GM23248 (cell line): ENCODE results near the gene FLAD1. TPM values are rescaled to one million over a fixed set of nuclear protein-coding genes. Genes with fewer than 3 reads are reported as not detected.

ENCODE experiments used
- DNase-seq: peaks from one replicate; pipeline ENCODE4 v3.0.0-alpha.2; 2015
- H2AFZ ChIP-seq: fragments of 200-600 bp; sonication (generic); 2 replicates; pipeline ENCODE4 v1.6.1; 2016; ENCODE audit warnings: antibody characterized with exemption
- H3F3A ChIP-seq: fragments of 200-600 bp; sonication (generic); 2 replicates; pipeline ENCODE4 v1.6.1; 2016; ENCODE audit warnings: mild to moderate bottlenecking, antibody characterized with exemption, mixed run types; ENCODE audit not compliant: insufficient read depth
- H3K27ac ChIP-seq: fragments of 200-600 bp; sonication (generic); 2 replicates; pipeline ENCODE4 v1.5.1; 2016; ENCODE audit warnings: mild to moderate bottlenecking
- H3K27me3 ChIP-seq: fragments of 200-600 bp; sonication (generic); replicated peaks from 2 replicates; pipeline ENCODE4 v1.6.1; 2016; ENCODE audit warnings: mild to moderate bottlenecking; ENCODE audit not compliant: insufficient read depth
- H3K36me3 ChIP-seq: fragments of 200-600 bp; sonication (generic); 2 replicates; pipeline ENCODE4 v1.6.1; 2016; ENCODE audit warnings: low read depth, mild to moderate bottlenecking
- H3K4me1 ChIP-seq: fragments of 200-600 bp; sonication (generic); 2 replicates; pipeline ENCODE4 v1.6.1; 2016; ENCODE audit warnings: mild to moderate bottlenecking; ENCODE audit not compliant: insufficient read depth
- H3K4me2 ChIP-seq: fragments of 200-600 bp; sonication (generic); one replicate; pipeline ENCODE4 v1.6.1; 2016; ENCODE audit warnings: mild to moderate bottlenecking; ENCODE audit not compliant: unreplicated experiment
- H3K4me3 ChIP-seq: fragments of 200-600 bp; sonication (generic); 2 replicates; pipeline ENCODE4 v1.5.1; 2016; ENCODE audit warnings: mild to moderate bottlenecking
- H3K79me2 ChIP-seq: fragments of 200-600 bp; sonication (generic); 2 replicates; pipeline ENCODE4 v1.6.1; 2016; ENCODE audit warnings: mild to moderate bottlenecking; ENCODE audit not compliant: insufficient read depth
- H3K9ac ChIP-seq: fragments of 200-600 bp; sonication (generic); 2 replicates; pipeline ENCODE4 v1.6.1; 2016; ENCODE audit warnings: mild to moderate bottlenecking
- H3K9me2 ChIP-seq: fragments of 200-600 bp; sonication (generic); 2 replicates; pipeline ENCODE4 v1.6.1; 2016; ENCODE audit warnings: mixed run types, mild to moderate bottlenecking, moderate library complexity; ENCODE audit not compliant: insufficient read depth
- H3K9me3 ChIP-seq: fragments of 200-600 bp; sonication (generic); one replicate; pipeline ENCODE4 v1.6.1; 2017; ENCODE audit warnings: low read depth
- H4K20me1 ChIP-seq: fragments of 200-600 bp; sonication (generic); 2 replicates; pipeline ENCODE4 v1.6.0; 2016; ENCODE audit not compliant: insufficient read depth
- EZH2 ChIP-seq: fragments of 200-600 bp; sonication (generic); IDR thresholded peaks from 2 replicates; pipeline ENCODE4 v1.6.1; 2018; ENCODE audit warnings: antibody characterized with exemption, mild to moderate bottlenecking; ENCODE audit not compliant: insufficient read depth, poor library complexity, severe bottlenecking
- EZH2phosphoT487 ChIP-seq: fragments of 200-600 bp; sonication (generic); IDR thresholded peaks from 2 replicates; pipeline ENCODE4 v1.6.1; 2018; ENCODE audit warnings: antibody characterized with exemption, moderate library complexity, mild to moderate bottlenecking, low read depth; ENCODE audit not compliant: insufficient read depth
- WGBS, 2 experiments: methylation state at CpG; one replicate each; pipeline ENCODE4 v1.1.6; 2015 to 2017; ENCODE audit warnings: low lambda C conversion rate in 2 of 2, low coverage in 1 of 2; ENCODE audit errors: missing lambda C conversion rate in 2 of 2; 5-methylcytosine and 5-hydroxymethylcytosine counted together
- in situ Hi-C: fragments of 300-500 bp; cut with MboI; formaldehyde crosslinking; loops from 2 replicates; pipeline ENCODE4 v1.15.0; 2020
- polyA plus RNA-seq: library from polyadenylated mRNA; unstranded; fragments of >200 nt; fragmentation: Nextera tagmentation; extraction: Ambion mirVana; gene quantifications from 2 replicates; pipeline ENCODE4 v1.2.1, GENCODE V29; 2016
- total RNA-seq: library from RNA; depleted of rRNA; stranded (reverse); fragments of >200 nt; shearing (Covaris generic); gene quantifications from 2 replicates; pipeline ENCODE4 v1.2.3, GENCODE V29; 2014

The FLAD1 gene
- total and polyA plus RNA-seq, 2 experiments from 2014 or later: 21.3 to 30.2 TPM

- in situ Hi-C loops: no loop called here
- no peak overlapping the region for H3K9ac ChIP-seq
These were observed 26.6 kb downstream of the FLAD1 start for GRCh38 chr1:155009742-155010141.

GRCh38 chr1:155010211-155010918, 27.2 kb downstream of the FLAD1 start:
- Histone ChIP-seq H3K9me2 (no peaks in the 10 kb centered on the region), H3K27me3 (no peaks in the 10 kb centered on the region), H3K27ac (no peak overlapping the region), H3K79me2 (peaks cover 27% of the 10 kb centered on the region), H3K9ac (no peak overlapping the region), H3K9me3 (no peaks in the 10 kb centered on the region), H3F3A (no peaks in the 10 kb centered on the region), H2AFZ (no peak overlapping the region), H3K36me3 (no peaks in the 10 kb centered on the region), H3K4me3 (no peak overlapping the region), H3K4me1 (peaks cover 7% of the 10 kb centered on the region), H3K4me2 (no peak overlapping the region), H4K20me1 (no peaks in the 10 kb centered on the region)
- in situ Hi-C loops: no loop called here
- TF ChIP-seq EZH2: no peak
- no peak for TF ChIP-seq EZH2phosphoT487
- 69 to 80% methylated on average over 5 to 11 of the region's 11 CpGs for WGBS, 2 experiments
- no peak for DNase-seq

More at GRCh38 chr1:155009742-155010141, 26.6 kb downstream of the FLAD1 start:
- H3F3A ChIP-seq: no peaks in the 10 kb centered on the region
- peaks cover 33% of the 10 kb centered on the region for H3K79me2 ChIP-seq
- no peak overlapping the region for H3K4me3 ChIP-seq
- no peaks in the 10 kb centered on the region for H3K9me2 ChIP-seq
- no peak for TF ChIP-seq EZH2phosphoT487
- no peak for TF ChIP-seq EZH2
- H3K9me3 ChIP-seq: no peaks in the 10 kb centered on the region
- 93 to 96% methylated on average over 5 of the region's 5 CpGs for WGBS, 2 experiments
- no peaks in the 10 kb centered on the region for H4K20me1 ChIP-seq
- H3K27me3 ChIP-seq: no peaks in the 10 kb centered on the region
- H2AFZ ChIP-seq: no peak overlapping the region
- DNase-seq: no peak
- no peak overlapping the region for H3K27ac ChIP-seq
- no peaks in the 10 kb centered on the region for H3K36me3 ChIP-seq
- H3K4me1 ChIP-seq: peaks cover 14% of the 10 kb centered on the region
- no peak overlapping the region for H3K4me2 ChIP-seq

- no peak overlapping the region for H2AFZ ChIP-seq
- H3K36me3 ChIP-seq: no peaks in the 10 kb centered on the region
- H3K9me3 ChIP-seq: no peaks in the 10 kb centered on the region
- no peaks in the 10 kb centered on the region for H4K20me1 ChIP-seq
- no peak overlapping the region for H3K4me2 ChIP-seq
- H3K9ac ChIP-seq: no peak overlapping the region
- H3K27me3 ChIP-seq: no peaks in the 10 kb centered on the region
- H3K9me2 ChIP-seq: no peaks in the 10 kb centered on the region
- no peak overlapping the region for H3K27ac ChIP-seq
- peaks cover under 1% of the 10 kb centered on the region; the same call in 1 of the 2 replicates for H3K4me1 ChIP-seq
- no peak overlapping the region for H3K4me3 ChIP-seq
- WGBS, 2 experiments: 72 to 74% methylated on average over 5 of the region's 5 CpGs
- no peaks in the 10 kb centered on the region for H3F3A ChIP-seq
- no peak for DNase-seq
- peaks cover 23% of the 10 kb centered on the region for H3K79me2 ChIP-seq
- no peak for TF ChIP-seq EZH2
- TF ChIP-seq EZH2phosphoT487: no peak
- in situ Hi-C loops: no loop called here
These were observed 27.9 kb downstream of the FLAD1 start for GRCh38 chr1:155011004-155011416.

- in situ Hi-C loops: no loop called here
- Histone ChIP-seq H3K9me3 (no peaks in the 10 kb centered on the region), H3K4me1 (no peaks in the 10 kb centered on the region), H3K36me3 (no peaks in the 10 kb centered on the region), H4K20me1 (no peaks in the 10 kb centered on the region), H3K4me3 (no peak overlapping the region), H3K4me2 (no peak overlapping the region), H3K9ac (no peak overlapping the region), H3F3A (no peaks in the 10 kb centered on the region), H2AFZ (no peak overlapping the region), H3K27me3 (no peaks in the 10 kb centered on the region), H3K27ac (no peak overlapping the region), H3K9me2 (no peaks in the 10 kb centered on the region), H3K79me2 (peaks cover 18% of the 10 kb centered on the region)
- no peak for DNase-seq
- WGBS, 2 experiments: 84 to 89% methylated on average over 3 to 6 of the region's 6 CpGs
- TF ChIP-seq EZH2phosphoT487 (no peak), EZH2 (no peak)
These were observed 28.4 kb downstream of the FLAD1 start for GRCh38 chr1:155011437-155012025.
